Lung (tissue), 12 donors: Measurements from ENCODE around the gene WAS. TPM values are rescaled to one million over a fixed set of nuclear protein-coding genes. Genes with fewer than 3 reads are reported as not detected.

Experiments used
- ATAC-seq: fragments of 200-7000 bp; cut with Tn5 transposase; one replicate; pipeline ENCODE4 v1.9.1; 2020; ENCODE audit warnings: moderate number of reproducible peaks; ENCODE audit not compliant: insufficient read depth, low FRiP score
- DNase-seq, 3 donors: peaks; one replicate each; pipeline ENCODE4 v3.0.0-alpha.2; 2013 to 2017
- H3K27ac ChIP-seq, 2 donors: one replicate each; pipeline ENCODE4 v1.5.1; 2013; ENCODE audit warnings: mild to moderate bottlenecking in 2 of 2, moderate library complexity in 2 of 2, control low read depth in 1 of 2, inconsistent platforms in 1 of 2, low read depth in 1 of 2, low read length in 1 of 2
- H3K27me3 ChIP-seq, 3 donors: one replicate each; pipeline ENCODE4 v1.5.1; 2013; ENCODE audit warnings: low read length in 2 of 3; ENCODE audit not compliant: control insufficient read depth in 3 of 3, insufficient read depth in 3 of 3
- H3K36me3 ChIP-seq, 4 donors: one replicate each; pipeline ENCODE4 v1.5.1; 2013; ENCODE audit warnings: low read length in 4 of 4, mild to moderate bottlenecking in 1 of 4, moderate library complexity in 1 of 4; ENCODE audit not compliant: control insufficient read depth in 4 of 4, insufficient read depth in 4 of 4
- H3K4me1 ChIP-seq, 5 donors: one replicate each; pipeline ENCODE4 v1.5.1; 2013; ENCODE audit warnings: low read length in 5 of 5, mild to moderate bottlenecking in 2 of 5, moderate library complexity in 1 of 5; ENCODE audit not compliant: control insufficient read depth in 5 of 5, insufficient read depth in 5 of 5
- H3K4me3 ChIP-seq: one replicate; pipeline ENCODE4 v1.5.1; 2013; ENCODE audit warnings: mild to moderate bottlenecking, control low read depth, moderate library complexity
- H3K9ac ChIP-seq, 2 donors: one replicate each; pipeline ENCODE4 v1.5.1; 2013; ENCODE audit warnings: low read length in 2 of 2, control low read depth in 1 of 2; ENCODE audit not compliant: insufficient read depth in 1 of 2
- H3K9me3 ChIP-seq, 4 donors: one replicate each; pipeline ENCODE4 v1.5.1; 2013; ENCODE audit warnings: low read length in 3 of 4, mild to moderate bottlenecking in 1 of 4, moderate library complexity in 1 of 4; ENCODE audit not compliant: control insufficient read depth in 4 of 4, insufficient read depth in 3 of 4
- CTCF ChIP-seq: IDR thresholded peaks from 2 replicates; pipeline ENCODE4 v1.5.1; 2012; ENCODE audit warnings: mild to moderate bottlenecking; ENCODE audit errors: control extremely low read depth, extremely low read depth
- WGBS, 2 donors: extraction: QIAGEN DNeasy Blood & Tissue Kit; methylation state at CpG; one replicate each; pipeline ENCODE4 v1.1.7; 2013; 5-methylcytosine and 5-hydroxymethylcytosine counted together
- polyA plus RNA-seq, 2 donors: library from polyadenylated mRNA; stranded (reverse); fragments of 200-250 nt; gene quantifications; one replicate each; pipeline ENCODE4 v1.2.1, GENCODE V29; 2013
- total RNA-seq, 2 donors: library from RNA; depleted of rRNA in 1 of 2; stranded (reverse); fragments of >200 nt in 1 of 2; gene quantifications; one replicate each; pipeline ENCODE4 v1.2.1, GENCODE V29; 2014 to 2021
- donor health status: control.
- donor health status: control.
- donor health status: Bipolar disorder and iron deficiency.
- donor health status: healthy.
- donor health status: DM: yes; HTN: yes; CAD: no.

WAS gene
- total and polyA plus RNA-seq, 4 donors, result 8.1 to 61.5 (median 26.0) TPM

GRCh38 chrX:48698306-48698705 is 14.7 kb downstream of the WAS start:
- Histone ChIP-seq H3K9ac (no peak overlapping the region), H3K27ac (no peak overlapping the region), H3K27me3 (peaks cover 0 to 7% (median 0%) of the 10 kb centered on the region in 3 donors), H3K36me3 (peaks cover 6 to 11% (median 9%) of the 10 kb centered on the region in 4 donors), H3K4me1 (peaks cover 0 to 15% (median 0%) of the 10 kb centered on the region in 5 donors), H3K4me3 (no peak overlapping the region), H3K9me3 (no peaks in the 10 kb centered on the region)
- whole genome bisulfite sequencing, 2 donors, result 83 to 97% methylated on average over 5 of the region's 5 CpGs
- TF ChIP-seq CTCF, result no peak
- ATAC-seq (no peak), DNase-seq (no peak)

GRCh38 chrX:48700246-48700645 is 16.6 kb downstream of the WAS start:
- no peak for TF ChIP-seq CTCF
- no peaks in the 10 kb centered on the region for H3K9me3 ChIP-seq
- H3K4me1 ChIP-seq, result peaks cover 0 to 9% (median 0%) of the 10 kb centered on the region in 5 donors
- DNase-seq, result no peak
- no peak for ATAC-seq
- no peak overlapping the region for H3K4me3 ChIP-seq
- 94 to 97% methylated on average over 22 to 23 of the region's 23 CpGs for whole genome bisulfite sequencing, 2 donors
- no peaks in the 10 kb centered on the region for H3K27me3 ChIP-seq
- H3K36me3 ChIP-seq, result peaks cover 6 to 11% (median 9%) of the 10 kb centered on the region in 4 donors
- H3K27ac ChIP-seq, result no peak overlapping the region
- no peak overlapping the region for H3K9ac ChIP-seq

- H3K4me3 ChIP-seq, result no peak overlapping the region
- no peaks in the 10 kb centered on the region for H3K27me3 ChIP-seq
- H3K9ac ChIP-seq, result no peak overlapping the region
- peaks cover 6 to 13% (median 9%) of the 10 kb centered on the region in 4 donors for H3K36me3 ChIP-seq
- H3K27ac ChIP-seq, result no peak overlapping the region
- no peaks in the 10 kb centered on the region for H3K9me3 ChIP-seq
- no peak for ATAC-seq
- no peak for DNase-seq
- TF ChIP-seq CTCF, result no peak
- H3K4me1 ChIP-seq, result peaks cover 0 to 6% (median 0%) of the 10 kb centered on the region in 5 donors
- WGBS, 2 donors, result 70 to 71% methylated on average over 3 of the region's 3 CpGs
These were observed 17.5 kb downstream of the WAS start for GRCh38 chrX:48700951-48701653.
